IMR-90 (cell line): ENCODE measurements around the gene BTD. TPM values are rescaled to one million over a fixed set of nuclear protein-coding genes. Genes with fewer than 3 reads are reported as not detected.

ENCODE experiments used
- ATAC-seq: fragments of 200-7000 bp; cut with Tn5 transposase; 2 replicates; pipeline ENCODE4 v1.9.1; 2020; ENCODE audit warnings: low read depth, mild to moderate bottlenecking, moderate library complexity
- BruUV-seq: library from RNA; stranded (reverse); fragments of 400-500 nt; replicated peaks from 2 replicates; lab custom pipeline; 2021; lab: Mats Ljungman, UMichigan
- CTCF ChIA-PET: fragments of 300-600 bp; formaldehyde crosslinking; extraction: SDS; loops from one replicate; lab custom pipeline; 2021; ENCODE audit warnings: antibody characterized with exemption; lab: Yijun Ruan, JAX
- POLR2A ChIA-PET: fragments of 300-600 bp; sonication (Branson Sonifier 250); formaldehyde crosslinking; loops from one replicate; lab custom pipeline; 2022; ENCODE audit warnings: antibody characterized with exemption; ENCODE audit not compliant: unreplicated experiment; lab: Charles Lee
- DNase-seq: peaks from one replicate; pipeline ENCODE4 v3.0.0; 2013
- H2AFZ ChIP-seq: replicated peaks from 2 replicates; pipeline ENCODE3; 2013; ENCODE audit warnings: low read length, mild to moderate bottlenecking; ENCODE audit not compliant: poor library complexity
- H2AK5ac ChIP-seq: 2 replicates; pipeline ENCODE4 v1.6.1; 2013; ENCODE audit warnings: low read depth, low read length, inconsistent platforms
- H2AK9ac ChIP-seq: replicated peaks from 2 replicates; pipeline ENCODE3; 2013; ENCODE audit warnings: mild to moderate bottlenecking, low read depth, low read length, moderate library complexity; ENCODE audit not compliant: poor library complexity
- H2BK120ac ChIP-seq: 2 replicates; pipeline ENCODE4 v1.6.1; 2013; ENCODE audit warnings: low read depth, low read length, inconsistent platforms
- H2BK15ac ChIP-seq: 3 replicates; pipeline ENCODE4 v1.6.1; 2013; ENCODE audit warnings: low read depth, low read length, inconsistent platforms
- H2BK20ac ChIP-seq: 2 replicates; pipeline ENCODE4 v1.6.1; 2013; ENCODE audit warnings: low read depth, mild to moderate bottlenecking, inconsistent platforms, low read length, moderate library complexity
- H2BK5ac ChIP-seq: 2 replicates; pipeline ENCODE4 v1.6.1; 2013; ENCODE audit warnings: mild to moderate bottlenecking, low read depth, low read length, inconsistent platforms; ENCODE audit not compliant: poor library complexity, severe bottlenecking
- H3K14ac ChIP-seq: replicated peaks from 2 replicates; pipeline ENCODE4 v1.6.1; 2013; ENCODE audit warnings: low read depth, low read length, inconsistent platforms
- H3K18ac ChIP-seq: 2 replicates; pipeline ENCODE4 v1.6.1; 2013; ENCODE audit warnings: low read depth, low read length, control low read depth
- H3K23ac ChIP-seq: 2 replicates; pipeline ENCODE4 v1.6.1; 2013; ENCODE audit warnings: low read depth, low read length, inconsistent platforms
- H3K27ac ChIP-seq: 2 replicates; pipeline ENCODE4 v1.5.1; 2013; ENCODE audit warnings: mild to moderate bottlenecking, control low read depth, low read length; ENCODE audit not compliant: insufficient read depth
- H3K27me3 ChIP-seq: 2 replicates; pipeline ENCODE4 v1.6.1; 2013; ENCODE audit warnings: low read length; ENCODE audit not compliant: control insufficient read depth, insufficient read depth
- H3K36me3 ChIP-seq: 2 replicates; pipeline ENCODE4 v1.6.1; 2013; ENCODE audit warnings: low read length, mixed read lengths; ENCODE audit not compliant: control insufficient read depth, insufficient read depth
- H3K4ac ChIP-seq: 2 replicates; pipeline ENCODE4 v1.6.1; 2013; ENCODE audit warnings: low read depth, low read length, inconsistent platforms
- H3K4me1 ChIP-seq: 2 replicates; pipeline ENCODE4 v1.6.1; 2013; ENCODE audit warnings: low read length, mixed read lengths; ENCODE audit not compliant: control insufficient read depth, insufficient read depth
- H3K4me2 ChIP-seq: 2 replicates; pipeline ENCODE4 v1.6.1; 2013; ENCODE audit warnings: low read depth, mild to moderate bottlenecking, control low read depth, low read length, moderate library complexity
- H3K4me3 ChIP-seq: 2 replicates; pipeline ENCODE4 v1.5.1; 2013; ENCODE audit warnings: low read depth, mild to moderate bottlenecking, control low read depth, low read length, moderate library complexity; ENCODE audit not compliant: insufficient read depth
- H3K56ac ChIP-seq: 2 replicates; pipeline ENCODE4 v1.6.1; 2013; ENCODE audit warnings: low read length, inconsistent platforms; ENCODE audit not compliant: insufficient read depth; ENCODE audit errors: extremely low read depth
- H3K79me1 ChIP-seq, 2 experiments: 2 replicates each; pipeline ENCODE4 v1.6.1; 2013; ENCODE audit warnings: low read length in 2 of 2, inconsistent platforms in 1 of 2, low read depth in 1 of 2
- H3K9ac ChIP-seq: 2 replicates; pipeline ENCODE4 v1.6.1; 2013; ENCODE audit warnings: low read depth, low read length, control low read depth
- H3K9me1 ChIP-seq: 2 replicates; pipeline ENCODE4 v1.6.1; 2013; ENCODE audit warnings: low read length, inconsistent platforms; ENCODE audit not compliant: insufficient read depth
- H3K9me3 ChIP-seq: 2 replicates; pipeline ENCODE4 v1.6.1; 2013; ENCODE audit warnings: low read length; ENCODE audit not compliant: control insufficient read depth, insufficient read depth
- H4K20me1 ChIP-seq: 2 replicates; pipeline ENCODE4 v1.6.1; 2013; ENCODE audit warnings: low read length, inconsistent platforms; ENCODE audit not compliant: insufficient read depth
- H4K5ac ChIP-seq: 2 replicates; pipeline ENCODE4 v1.6.1; 2013; ENCODE audit warnings: mild to moderate bottlenecking, low read depth, low read length, control low read depth
- H4K8ac ChIP-seq, 2 experiments: 2 replicates each; pipeline ENCODE4 v1.6.1; 2013; ENCODE audit warnings: low read depth in 2 of 2, low read length in 2 of 2, control low read depth in 1 of 2, inconsistent platforms in 1 of 2
- H4K91ac ChIP-seq: 2 replicates; pipeline ENCODE4 v1.6.1; 2013; ENCODE audit warnings: low read depth, low read length, inconsistent platforms; ENCODE audit not compliant: insufficient read depth
- BHLHE40 ChIP-seq: fragments of 150-350 bp; IDR thresholded peaks from 2 replicates; pipeline ENCODE4 v1.6.1; 2016; ENCODE audit warnings: mild to moderate bottlenecking, low read depth, low read length
- CEBPB ChIP-seq: IDR thresholded peaks from 2 replicates; pipeline ENCODE4 v1.6.1; 2012; ENCODE audit warnings: low read depth, low read length, improper control_type of control experiment
- MXI1 ChIP-seq: IDR thresholded peaks from 2 replicates; pipeline ENCODE4 v1.6.1; 2012; ENCODE audit warnings: low read depth, mild to moderate bottlenecking, low read length, moderate library complexity, borderline replicate concordance
- NFE2L2 ChIP-seq: fragments of 150-350 bp; IDR thresholded peaks from 2 replicates; pipeline ENCODE4 v1.6.1; 2016; ENCODE audit warnings: low read depth, mild to moderate bottlenecking, low read length
- WGBS, 2 experiments: methylation state at CpG; one replicate each; pipeline versions ENCODE4 v1.1.5 to v1.1.7; 2013; ENCODE audit warnings: missing lambda C conversion rate in 2 of 2; ENCODE audit not compliant: insufficient read length in 1 of 2; ENCODE audit errors: extremely low coverage in 2 of 2; 5-methylcytosine and 5-hydroxymethylcytosine counted together
- dilution Hi-C: fragments of 300-500 bp; cut with HindIII; formaldehyde crosslinking; loops from one replicate; pipeline ENCODE4 v1.14.3; 2018; ENCODE audit warnings: low sequenced_read_pairs; ENCODE audit not compliant: unreplicated experiment
- in situ Hi-C: fragments of 300-500 bp; cut with MboI; formaldehyde crosslinking; loops from 3 replicates; pipeline ENCODE4 v1.14.3; 2019; ENCODE audit warnings: low sequenced_read_pairs, inconsistent platforms, mixed read lengths
- intact Hi-C: fragments of 100-400 bp; cut with micrococcal nuclease; formaldehyde crosslinking; loops from 2 replicates; pipeline ENCODE4 v1.10.0; 2022
- polyA plus RNA-seq, 3 experiments: library from polyadenylated mRNA; depleted of rRNA; stranded (reverse); fragments of >200 nt; gene quantifications; 2 replicates each; pipeline ENCODE4 v1.2.3, GENCODE V29; 2012; ENCODE audit warnings: low replicate concordance in 1 of 3
- total RNA-seq: library from RNA; depleted of rRNA; stranded (reverse); fragments of >200 nt; gene quantifications from 2 replicates; pipeline ENCODE4 v1.2.3, GENCODE V29; 2012

Gene BTD
- total and polyA plus RNA-seq, 2 of the 4 experiments (the other 2 are of a cell fraction), result 14.8 to 21.1 TPM

GRCh38 chr3:15682561-15683185, 81.1 kb downstream of the BTD start:
- Histone ChIP-seq H3K27me3 (no peaks in the 10 kb centered on the region), H3K79me1 (peaks cover 15 to 37% of the 10 kb centered on the region in 2 experiments), H3K4ac (no peak overlapping the region), H4K5ac (no peak overlapping the region), H3K56ac (no peak overlapping the region), H3K4me3 (no peak overlapping the region), H4K20me1 (no peaks in the 10 kb centered on the region), H2BK5ac (no peak overlapping the region), H3K9ac (no peak overlapping the region), H3K27ac (no peak overlapping the region), H4K91ac (no peak overlapping the region), H2BK20ac (no peak overlapping the region), H3K18ac (no peak overlapping the region), H2AFZ (no peak overlapping the region), H3K9me3 (no peaks in the 10 kb centered on the region), H2AK9ac (no peak overlapping the region), H3K4me2 (no peak overlapping the region), H4K8ac (no peak overlapping the region), H3K4me1 (no peaks in the 10 kb centered on the region; the same call in 1 of the 2 replicates), H2AK5ac (no peak overlapping the region), H3K36me3 (peaks cover 38% of the 10 kb centered on the region), H3K23ac (no peak overlapping the region), H2BK15ac (no peak overlapping the region), H3K14ac (no peak overlapping the region), H2BK120ac (no peak overlapping the region), H3K9me1 (peaks cover 2% of the 10 kb centered on the region; the same call in 1 of the 2 replicates)
- no CpG with 5 or more reads among the region's 3 CpGs for WGBS, 2 experiments
- TF ChIP-seq BHLHE40 (peak; percentile 65; the same call in 1 of the 2 replicates), NFE2L2 (no peak), MXI1 (peak; percentile 54; the same call in 1 of the 2 replicates), CEBPB (peak; percentile 75)
- peak; percentile 57 for DNase-seq
- BruUV-seq, result no TSS peak
- intact Hi-C loops (no loop called here), dilution Hi-C loops (no loop called here), in situ Hi-C loops (loop anchor here (25.0 kb wide), 1 partner anchor 445 kb away; no protein-coding TSS in a partner anchor)
- POLR2A ChIA-PET, result no interaction called here
- peak; percentile 48 for ATAC-seq
- CTCF ChIA-PET, result no interaction called here
